ENCODE data around the gene E2F8.

GRCh38 chr11:19281555-19281954 is 40.8 kb upstream of the E2F8 start:
- TF ChIP-seq EP300 (IDR thresholded peaks at IDR 0.05; ENCODE audit: borderline replicate concordance in 1 of 2, low read depth in 1 of 2, low read length in 1 of 2) (no peak), CTCF (IDR thresholded peaks at IDR 0.05) (no peak), TCF12 (IDR thresholded peaks at IDR 0.05) (no peak), SIN3A (IDR thresholded peaks at IDR 0.05; ENCODE audit: borderline replicate concordance, low read depth, low read length) (no peak), MAX (IDR thresholded peaks at IDR 0.05; ENCODE audit: low read depth) (no peak), MEF2A (IDR thresholded peaks at IDR 0.05; ENCODE audit: borderline replicate concordance, low read depth) (no peak), POLR2AphosphoS5 (IDR thresholded peaks at IDR 0.05; ENCODE audit: low read depth, low read length) (no peak), PBX3 (IDR thresholded peaks at IDR 0.05) (no peak), USF2 (IDR thresholded peaks at IDR 0.05; ENCODE audit: borderline replicate concordance, low read depth, low read length) (no peak), GABPA (IDR thresholded peaks at IDR 0.05; ENCODE audit: low read depth) (no peak)
